Measurements from ENCODE around the gene ANKZF1.
A peak's percentile ranks its signal among the peaks of the same experiment; 100 is the strongest.
"Not testable (repeated sequence)": the region's sequence is repeated elsewhere in the genome, so short reads cannot be mapped to it uniquely, and the experiment has no call there.

The ANKZF1 gene

GRCh38 chr2:219229305-219230058 is at the start of gene ANKZF1, which contains the start of gene ATG9A:
Gene ANKZF1 (plus strand): TSS chr2:219229806. CDS start chr2:219230258, 452 bp downstream.
Gene ATG9A (minus strand): TSS chr2:219229636. CDS start chr2:219228024, 1,612 bp downstream.
- peak; percentile 97 for DNase-seq

GRCh38 chr2:219180961-219181360 is 48.6 kb upstream of the ANKZF1 start:
- no peak for DNase-seq

GRCh38 chr2:219181531-219181930 is 48.1 kb upstream of the ANKZF1 start:
- DNase-seq = no peak

- DNase-seq = no peak
These were observed 47.1 kb upstream of the ANKZF1 start for GRCh38 chr2:219182331-219183150.

- no peak for DNase-seq
These were observed 46.3 kb upstream of the ANKZF1 start for GRCh38 chr2:219183151-219183772.

DNA sequence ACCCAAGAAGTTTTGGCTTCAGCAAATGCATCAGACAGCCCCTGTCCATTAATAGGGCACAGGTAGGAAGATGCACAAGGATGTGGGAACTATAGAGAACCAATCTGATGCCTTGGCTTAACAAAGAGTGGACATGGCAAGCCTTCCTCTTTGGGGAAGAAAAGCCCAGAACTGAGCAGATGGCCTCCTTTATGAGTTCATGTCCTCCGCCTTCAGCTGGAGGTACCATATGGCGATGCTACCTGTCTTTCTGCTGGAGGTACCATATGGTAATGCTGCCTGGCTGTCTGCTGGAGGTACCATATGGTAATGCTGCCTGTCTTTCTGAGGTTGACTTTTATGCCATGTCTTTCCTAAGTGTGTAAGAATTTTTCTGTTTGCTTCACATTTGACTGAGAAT is 45.5 kb upstream of the ANKZF1 start:
- DNase-seq = peak; percentile 87

DNA sequence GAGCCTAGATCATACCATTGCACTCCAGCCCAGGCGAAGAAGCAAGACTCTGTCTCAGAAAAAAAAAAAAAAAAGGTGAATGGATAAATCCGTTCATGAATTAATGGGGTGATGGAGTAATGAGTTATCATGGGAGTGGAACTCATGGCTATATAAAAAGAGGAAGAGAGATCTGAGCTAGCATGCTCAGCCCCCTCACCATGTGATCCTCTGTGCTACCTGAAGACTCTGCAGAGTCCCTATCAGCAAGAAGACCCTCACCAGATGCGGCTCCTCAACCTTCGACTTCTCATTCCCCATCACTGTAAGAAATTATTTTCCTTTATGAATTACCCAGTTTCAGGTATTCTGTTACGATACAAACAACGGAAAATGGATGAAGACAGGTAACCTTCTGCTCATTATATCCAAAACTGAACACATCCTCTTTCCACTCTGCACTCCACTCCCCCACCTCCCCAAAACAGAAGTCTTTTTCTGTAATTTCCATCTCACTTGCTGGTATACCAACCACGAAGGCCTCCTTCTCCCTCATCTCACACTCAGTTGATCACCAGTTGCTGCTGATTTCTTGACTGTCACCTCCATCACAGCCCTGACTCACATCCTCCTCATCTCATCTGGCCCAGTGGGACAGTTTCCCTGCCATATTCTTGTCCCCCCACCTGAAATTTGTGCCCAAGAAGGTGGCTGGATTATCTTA is 42.7 kb upstream of the ANKZF1 start:
- DNase-seq = no peak

GRCh38 chr2:219197388-219197787 is 32.2 kb upstream of the ANKZF1 start:
- no peak for DNase-seq

- DNase-seq = no peak
These were observed 30.6 kb upstream of the ANKZF1 start for GRCh38 chr2:219198974-219199373.

GRCh38 chr2:219199470-219200211 is 30.0 kb upstream of the ANKZF1 start:
- no peak for DNase-seq

DNA sequence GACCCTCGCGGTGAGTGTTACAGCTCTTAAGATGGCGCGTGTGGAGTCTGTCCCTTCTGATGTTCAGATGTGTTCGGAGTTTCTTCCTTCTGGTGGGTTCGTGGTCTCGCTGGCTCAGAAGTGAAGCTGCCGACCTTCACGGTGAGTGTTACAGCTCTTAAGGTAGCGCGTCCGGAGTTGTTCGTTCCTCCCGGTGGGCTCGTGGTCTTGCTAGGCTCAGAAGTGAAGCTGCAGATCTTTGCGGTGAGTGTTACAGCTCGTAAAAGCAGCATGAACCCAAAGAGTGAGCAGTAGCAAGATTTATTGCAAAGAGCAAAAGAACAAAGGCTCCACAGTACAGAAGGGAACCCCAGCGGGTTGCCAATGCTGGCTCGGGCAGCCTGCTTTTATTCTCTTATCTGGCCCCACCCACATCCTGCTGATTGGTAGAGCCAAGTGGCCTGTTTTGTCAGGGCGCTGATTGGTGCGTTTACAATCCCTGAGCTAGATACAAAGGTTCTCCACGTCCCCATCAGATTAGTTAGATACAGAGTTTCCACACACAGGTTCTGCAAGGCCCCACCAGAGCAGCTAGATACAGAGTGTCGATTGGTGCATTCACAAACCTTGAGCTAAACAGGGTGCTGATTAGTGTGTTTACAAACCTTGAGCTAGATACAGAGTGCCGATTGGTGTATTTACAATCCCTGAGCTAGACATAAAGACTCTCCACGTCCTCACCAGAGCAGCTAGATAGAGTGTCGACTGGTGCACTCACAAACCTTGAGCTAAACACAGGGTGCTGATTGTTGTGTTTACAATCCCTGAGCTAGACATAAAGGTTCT is 28.9 kb upstream of the ANKZF1 start:
- DNase-seq = not testable (repeated sequence)

DNA sequence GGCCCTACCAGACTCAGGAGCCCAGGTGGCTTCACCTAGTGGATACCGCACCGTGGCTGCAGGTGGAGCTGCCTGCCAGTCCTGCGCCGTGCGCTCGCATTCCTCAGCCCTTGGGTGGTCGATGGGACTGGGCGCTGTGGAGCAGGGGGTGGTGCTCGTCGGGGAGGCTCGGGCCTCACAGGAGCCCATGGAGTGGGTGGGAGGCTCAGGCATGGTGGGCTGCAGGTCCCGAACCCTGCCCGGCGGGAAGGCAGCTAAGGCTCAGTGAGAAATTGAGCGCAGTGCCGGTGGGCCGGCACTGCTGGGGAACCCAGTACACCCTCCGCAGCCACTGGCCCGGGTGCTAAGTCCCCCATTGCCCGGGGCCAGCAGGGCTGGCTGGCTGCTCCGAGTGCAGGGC is 28.3 kb upstream of the ANKZF1 start:
- DNase-seq = not testable (repeated sequence)

GRCh38 chr2:219204425-219205164 is 25.0 kb upstream of the ANKZF1 start:
- no peak for DNase-seq

GRCh38 chr2:219205165-219205538 is 24.5 kb upstream of the ANKZF1 start:
- no peak for DNase-seq

DNA sequence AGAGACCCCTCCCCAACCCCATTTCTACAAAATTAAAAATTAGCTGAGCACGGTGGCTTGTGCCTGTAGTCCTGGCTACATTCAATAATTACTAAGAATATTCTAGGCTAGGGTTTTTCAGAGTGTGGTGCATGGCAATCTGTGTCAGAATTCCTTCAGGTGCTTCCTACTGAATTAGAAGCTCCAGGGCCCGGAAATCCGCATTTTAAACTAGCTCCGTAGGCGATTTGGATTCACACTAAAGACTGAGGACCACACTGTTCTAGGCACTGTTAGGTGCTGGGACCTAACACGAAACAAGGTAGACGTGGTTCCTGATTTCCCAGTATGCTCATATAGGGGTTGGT is 23.7 kb upstream of the ANKZF1 start:
- no peak for DNase-seq

DNA sequence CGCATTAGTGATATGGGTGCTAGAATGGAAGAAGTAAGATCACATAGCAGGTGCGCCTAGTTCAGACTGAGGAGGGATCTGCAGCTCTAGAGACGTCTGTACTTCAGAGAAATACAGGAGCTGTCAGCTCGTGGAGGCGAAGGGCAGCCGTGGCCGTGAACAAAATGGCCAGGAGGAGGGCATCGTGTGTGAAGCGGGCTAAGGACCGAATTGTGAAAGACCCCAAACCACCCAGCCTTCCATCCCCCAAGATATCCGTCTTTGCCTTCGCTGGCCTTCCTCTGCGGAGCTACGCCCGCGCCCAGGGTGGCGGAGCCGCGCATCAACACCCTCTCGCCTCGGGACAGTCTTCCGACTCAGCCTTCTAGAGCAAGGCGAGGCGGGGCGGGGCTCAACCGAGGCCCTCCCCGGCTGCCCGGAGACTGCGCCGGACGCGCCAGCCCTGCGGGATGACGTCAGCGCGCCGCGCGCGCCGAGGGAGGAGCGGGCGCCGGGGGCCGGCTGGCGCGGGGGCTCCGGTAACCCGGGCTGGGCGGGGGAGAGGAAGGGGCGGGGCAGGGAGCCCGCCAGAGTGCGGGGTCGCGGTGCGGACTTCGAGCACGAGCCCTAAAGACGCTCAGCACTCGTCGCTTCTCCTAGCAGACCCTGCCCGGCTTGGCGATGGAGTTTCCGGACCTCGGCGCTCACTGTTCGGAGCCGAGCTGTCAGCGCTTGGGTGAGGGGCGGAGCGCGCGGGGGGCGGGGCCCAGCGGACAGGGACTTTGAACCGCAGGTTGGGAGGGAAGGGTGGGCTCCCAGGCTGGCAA is 23.1 kb upstream of the ANKZF1 start, which contains the start of gene ZFAND2B:
Gene ZFAND2B (plus strand): TSS at position 455 of the 806 bp plus-strand sequence. CDS start 206 bp downstream, at position 661.
- DNase-seq = peak; percentile 92

- DNase-seq = no peak
These were observed 22.3 kb upstream of the ANKZF1 start for GRCh38 chr2:219207134-219207883.

- DNase-seq = no peak
These were observed 21.5 kb upstream of the ANKZF1 start for GRCh38 chr2:219207884-219208740.

All from NCI-H2171 (cell line).